ENCODE data around the gene CD99.
A peak's percentile ranks its signal among the peaks of the same experiment; 100 is the strongest.

The CD99 gene

DNA sequence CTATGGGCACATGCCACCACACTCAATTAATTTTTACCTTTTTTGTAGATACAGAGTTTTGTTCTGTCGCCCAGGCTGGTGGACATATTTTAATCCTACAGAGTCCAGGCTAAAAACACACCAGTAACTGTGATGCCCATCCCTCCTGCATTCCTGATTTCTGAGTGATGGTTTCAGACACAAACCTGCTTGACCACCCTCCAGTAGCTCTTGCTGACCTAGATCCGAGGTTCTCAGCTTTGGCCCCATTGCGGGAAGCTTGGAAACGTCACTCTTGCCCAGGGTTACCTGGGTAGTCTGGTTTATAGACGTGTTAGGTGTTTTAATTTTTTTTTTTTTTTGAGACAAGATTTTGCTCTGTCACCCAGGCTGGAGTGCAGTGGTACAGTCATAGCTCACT, 7.5 kb downstream of the CD99 start:
- DNase-seq (ENCODE audit: low spot score): no peak

DNA sequence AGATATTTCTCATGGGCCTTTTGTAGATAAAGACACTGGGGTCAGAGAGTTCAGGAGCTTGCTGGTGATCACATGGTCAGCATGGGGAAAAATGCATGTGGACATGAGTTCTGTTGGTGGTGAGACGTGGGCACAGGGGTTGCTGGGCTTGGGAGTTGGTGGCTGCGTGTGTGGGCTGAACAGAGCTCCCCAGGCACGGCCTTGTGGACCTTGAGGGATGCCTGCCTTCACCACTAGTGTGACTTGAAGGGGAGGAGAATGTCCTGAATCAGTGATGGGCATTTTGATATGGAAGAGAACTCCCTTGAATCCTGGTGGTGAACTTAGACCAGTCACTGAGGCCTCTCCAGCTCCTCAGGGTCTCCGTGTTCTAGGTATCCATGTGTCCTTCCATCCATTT, 8.9 kb downstream of the CD99 start:
- DNase-seq (ENCODE audit: low spot score): no peak

DNA sequence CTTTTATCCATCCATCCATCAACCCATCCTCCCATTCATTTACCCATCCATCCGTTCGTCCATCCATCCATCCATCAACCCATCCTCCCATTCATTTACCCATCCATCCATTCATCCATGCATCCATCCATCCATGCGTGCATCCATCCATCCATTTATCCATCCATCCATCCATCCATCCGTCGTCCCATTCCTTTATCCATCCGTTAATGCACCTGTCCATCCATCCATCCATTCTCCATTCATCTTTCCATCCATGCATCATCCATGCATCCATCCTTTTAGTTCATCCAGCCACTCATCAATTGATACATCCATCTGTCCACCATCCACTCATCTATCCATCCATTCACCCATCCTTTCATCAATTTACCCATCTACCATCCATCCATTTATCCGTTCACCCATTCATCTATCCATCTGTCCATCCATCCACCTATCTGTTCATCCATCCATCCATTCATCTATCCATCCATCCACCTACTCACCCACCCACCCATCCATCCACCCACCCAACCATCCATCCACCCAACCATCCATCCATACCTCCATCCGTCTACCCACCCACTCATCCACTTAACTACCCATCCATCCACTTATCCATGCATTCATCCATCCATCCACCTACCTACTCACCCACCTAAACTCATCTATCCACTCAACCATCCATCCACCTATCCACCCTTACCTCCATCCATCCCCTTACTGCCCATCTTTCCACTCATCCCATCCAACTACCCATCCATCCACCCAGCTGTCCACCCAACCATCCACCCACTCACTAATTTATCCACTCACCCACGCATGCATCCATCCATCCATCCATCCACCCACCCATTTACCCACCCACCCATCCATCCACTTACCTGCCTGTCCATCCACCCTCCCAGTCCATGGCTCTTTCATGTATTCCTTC, 9.6 kb downstream of the CD99 start:
- no peak for DNase-seq (ENCODE audit: low spot score)

DNA sequence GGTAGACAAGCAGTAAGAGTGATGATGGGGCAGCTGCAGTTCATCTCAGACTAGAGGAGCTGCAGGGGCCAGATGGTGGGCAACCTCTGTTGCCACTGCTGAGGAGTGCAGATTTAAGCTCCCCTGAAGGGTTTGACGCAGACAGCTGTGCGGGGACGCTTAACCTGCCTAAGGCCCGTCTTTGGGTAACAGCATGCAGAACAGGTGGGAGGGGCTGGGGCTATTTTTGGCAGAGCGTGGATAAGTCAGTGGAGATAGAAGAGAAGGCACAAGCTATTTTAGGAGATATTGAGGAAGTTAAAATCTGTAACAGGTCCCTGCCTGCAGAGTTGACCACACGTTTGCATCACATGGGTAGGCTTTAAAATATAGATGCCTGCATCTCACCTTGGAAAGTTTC, 10.5 kb downstream of the CD99 start:
- peak; percentile 46 for DNase-seq (ENCODE audit: low spot score)

DNA sequence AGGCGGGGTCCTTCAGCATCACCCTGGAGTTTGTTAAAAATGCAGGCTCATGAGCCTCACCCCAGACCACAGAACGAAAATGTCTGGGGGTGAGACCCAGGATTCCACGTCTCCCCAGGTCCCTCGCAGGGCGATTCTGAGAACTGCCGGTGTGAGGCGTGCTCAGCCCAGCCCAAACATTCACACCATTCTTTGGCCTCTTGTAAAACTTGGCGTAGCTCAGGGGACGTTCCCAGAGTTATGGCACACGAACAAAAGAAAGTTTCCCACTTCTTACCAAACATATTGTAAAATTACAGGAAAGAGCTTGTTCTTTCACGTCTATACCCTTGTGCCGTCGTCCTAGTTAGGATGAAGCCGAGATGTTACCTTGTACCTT, 12.9 kb downstream of the CD99 start:
- no peak for DNase-seq (ENCODE audit: low spot score)

DNA sequence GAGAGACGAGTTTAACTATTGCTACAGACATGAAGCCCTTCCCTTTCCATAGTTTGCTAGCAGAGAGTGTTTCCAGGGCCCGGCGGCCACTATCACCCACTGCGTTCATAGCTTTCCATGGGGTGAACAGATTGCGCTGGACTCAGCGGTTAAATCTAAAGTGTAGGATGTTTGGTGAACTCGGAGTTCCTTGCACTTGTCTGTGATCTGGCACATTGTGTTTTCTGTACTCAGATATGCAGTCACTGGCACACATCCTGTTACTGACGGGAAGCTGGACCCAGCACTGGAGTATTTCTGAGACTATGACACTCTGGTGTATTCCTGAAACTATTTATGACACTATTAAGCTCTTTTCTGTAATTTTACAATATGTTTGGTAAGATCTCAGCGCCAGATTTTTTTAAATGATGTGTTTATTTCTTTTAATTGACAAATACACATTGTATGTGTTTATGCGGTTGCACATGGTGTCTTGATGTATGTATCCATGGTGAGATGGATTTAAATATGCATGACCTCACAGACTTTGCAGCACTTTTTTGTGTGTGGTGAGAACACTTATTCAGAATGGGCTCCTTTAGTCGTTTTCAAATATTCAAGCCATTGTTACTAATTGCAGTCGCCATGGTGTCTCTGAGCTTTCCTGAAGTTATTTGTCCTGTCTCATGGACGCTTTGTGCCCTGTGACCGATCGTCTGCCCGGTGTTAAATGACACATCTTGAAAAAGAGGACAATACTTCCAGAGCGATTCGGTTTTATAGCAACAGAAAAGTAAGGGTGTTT, 14.1 kb downstream of the CD99 start:
- no peak for DNase-seq (ENCODE audit: low spot score)

DNA sequence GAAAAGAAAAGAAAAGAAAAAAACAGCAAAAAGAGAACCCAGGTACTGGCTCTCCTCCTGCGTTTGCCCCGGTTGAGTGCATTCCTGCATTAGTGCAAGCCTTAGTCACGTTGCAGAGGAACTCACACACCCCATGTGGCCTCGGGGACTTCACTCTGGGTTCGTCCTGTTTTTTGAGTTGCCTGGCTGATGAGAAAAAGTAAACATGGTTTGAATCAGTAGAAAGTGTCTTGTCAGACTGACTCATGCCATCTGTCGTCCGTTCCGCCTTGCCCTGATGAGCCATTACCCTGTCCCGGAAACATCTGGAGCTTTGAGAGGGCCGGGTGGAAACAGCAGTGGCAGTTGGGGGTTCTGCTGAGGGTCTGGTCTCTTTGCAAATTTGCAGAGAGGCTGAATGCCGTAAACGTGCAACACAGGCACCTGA, 16.3 kb downstream of the CD99 start:
- DNase-seq (ENCODE audit: low spot score): peak; percentile 73

DNA sequence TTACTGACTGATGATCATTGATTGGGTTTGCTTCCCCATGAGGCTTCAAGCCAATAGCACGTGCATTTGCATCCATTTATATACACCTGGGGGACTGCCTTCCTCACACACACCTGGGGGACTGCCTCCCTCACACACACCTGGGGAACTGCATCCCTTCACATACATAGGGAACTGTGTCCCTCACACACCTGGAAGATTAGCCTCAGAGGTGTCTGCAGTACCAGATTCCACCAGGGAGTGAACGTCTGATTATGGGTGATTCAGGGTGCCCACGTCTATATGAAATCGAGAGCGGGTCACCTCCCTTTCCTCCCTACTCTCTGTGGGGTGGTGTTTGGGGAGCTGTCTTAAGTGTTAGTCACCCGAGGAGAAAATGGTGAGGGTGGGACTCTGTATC, 16.9 kb downstream of the CD99 start:
- no peak for DNase-seq (ENCODE audit: low spot score)

DNA sequence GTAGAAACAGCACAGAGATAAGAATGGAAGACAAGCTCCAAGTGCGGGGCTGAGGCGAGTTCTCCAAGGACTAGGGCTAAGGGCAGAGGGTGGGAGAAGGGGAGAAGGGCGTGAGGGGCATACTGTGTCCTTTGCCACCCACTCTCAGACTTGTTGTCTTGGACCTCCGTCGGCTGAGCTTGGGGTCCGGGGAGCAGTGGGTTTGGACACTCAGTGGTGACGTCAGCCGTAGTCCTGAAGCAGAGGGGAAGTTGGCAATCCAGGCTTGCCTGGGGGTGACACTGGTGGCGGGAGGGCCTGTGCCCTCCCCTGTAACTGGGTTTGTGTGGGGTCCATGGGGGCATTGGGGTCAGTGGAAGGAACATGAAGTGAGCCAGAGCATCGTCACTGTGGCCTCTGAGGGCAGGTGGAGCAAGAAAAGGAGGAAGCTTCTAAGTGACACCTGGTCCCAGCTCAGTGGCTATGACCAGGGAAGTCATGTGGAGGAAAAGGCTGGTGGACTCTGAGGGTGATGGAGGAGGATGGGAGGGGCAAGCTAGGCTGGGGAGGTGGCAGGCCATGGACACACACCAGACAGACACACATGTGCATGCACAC, 17.6 kb downstream of the CD99 start:
- DNase-seq (ENCODE audit: low spot score): no peak

DNA sequence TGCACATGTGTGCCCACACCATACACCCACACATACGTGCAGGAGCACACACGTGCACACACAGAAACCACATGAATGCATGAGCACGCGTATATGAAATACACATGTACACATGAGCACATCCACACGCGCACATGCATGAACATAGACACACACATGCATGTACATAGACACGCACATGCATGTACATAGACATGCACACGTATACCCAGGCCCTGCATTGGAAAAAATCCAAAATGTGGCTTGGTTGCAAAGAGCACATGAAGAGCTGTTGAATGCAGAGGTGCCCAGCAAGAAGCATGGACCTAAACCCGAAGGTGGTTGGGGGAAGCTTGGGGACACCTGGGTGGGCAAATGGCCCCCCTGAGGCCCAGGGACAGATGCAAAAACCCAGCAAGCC, 18.5 kb downstream of the CD99 start:
- DNase-seq (ENCODE audit: low spot score): no peak

DNA sequence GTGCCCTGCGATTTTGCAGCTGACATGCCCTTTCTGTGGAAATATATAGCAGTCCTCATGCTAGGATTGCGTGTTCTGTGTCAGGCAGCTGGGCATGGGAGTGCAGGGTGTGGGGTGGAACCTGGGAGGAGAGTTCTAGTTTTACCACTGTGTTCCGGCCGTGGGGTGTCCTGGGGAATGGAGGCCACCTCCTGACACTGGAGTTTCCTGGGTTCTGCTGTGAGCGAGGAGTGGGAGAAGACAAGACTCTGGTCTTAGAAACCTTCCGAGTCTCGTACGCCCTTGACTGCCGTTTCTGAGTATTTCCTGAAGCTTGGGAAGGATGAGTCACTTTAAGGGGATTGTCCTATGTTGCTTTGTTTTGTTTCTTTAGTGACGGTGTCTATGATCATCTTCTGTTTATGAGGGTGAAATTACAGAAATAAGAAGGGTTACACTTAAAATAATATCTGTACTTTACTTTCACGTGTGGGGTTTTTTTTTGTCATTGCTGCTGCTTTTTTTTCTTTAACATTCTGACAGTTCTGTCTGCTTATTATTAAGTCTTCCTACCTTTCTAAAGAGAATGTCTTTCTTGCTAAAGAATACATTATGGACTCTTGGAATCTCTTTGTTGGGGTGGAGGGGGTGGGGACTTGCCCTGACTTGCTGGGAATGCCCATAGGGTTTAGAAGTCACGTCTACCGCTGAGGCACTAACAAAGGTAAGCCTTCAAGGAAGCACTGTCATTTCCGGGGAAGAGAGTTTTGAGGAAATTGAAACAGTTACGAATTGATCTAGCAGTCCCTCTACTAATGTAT, 19.1 kb downstream of the CD99 start:
- DNase-seq (ENCODE audit: low spot score): no peak

DNA sequence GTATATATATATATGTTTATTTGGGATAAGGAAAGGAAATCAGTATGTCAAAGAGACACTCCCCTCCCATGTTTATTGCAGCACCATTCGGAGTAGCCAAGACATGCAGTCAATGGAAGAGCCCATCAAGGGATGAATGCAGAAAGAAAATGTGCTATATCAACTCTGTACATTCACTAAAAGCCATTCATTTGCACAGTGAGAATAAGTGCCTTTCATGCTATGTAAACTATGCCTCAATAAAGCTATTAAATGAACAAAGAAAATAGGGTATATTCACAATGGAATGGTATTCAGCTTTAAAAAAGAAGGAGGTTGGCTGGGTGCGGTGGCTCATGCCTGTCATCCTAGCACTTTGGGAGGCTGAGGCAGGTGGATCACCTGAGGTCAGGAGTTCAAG, 20.3 kb downstream of the CD99 start:
- DNase-seq (ENCODE audit: low spot score): no peak

DNA sequence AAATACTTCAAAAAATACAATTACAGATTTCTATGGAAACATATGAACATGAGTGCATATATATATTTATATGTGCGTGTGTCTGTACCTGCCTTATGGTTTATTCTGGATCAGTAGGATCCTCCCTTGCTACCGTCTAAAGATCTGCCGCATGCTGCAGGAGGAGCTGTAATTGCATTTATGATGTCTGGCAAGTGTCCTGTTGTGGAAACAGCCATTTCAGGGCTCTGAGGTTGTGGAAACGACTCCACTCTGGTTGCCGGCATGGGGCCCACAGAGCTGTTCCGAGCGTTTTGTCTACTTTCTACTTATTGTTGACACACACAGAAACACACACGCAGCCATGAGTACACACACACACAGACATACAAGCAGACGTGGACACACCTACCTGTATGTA, 21.3 kb downstream of the CD99 start:
- DNase-seq (ENCODE audit: low spot score): no peak

DNA sequence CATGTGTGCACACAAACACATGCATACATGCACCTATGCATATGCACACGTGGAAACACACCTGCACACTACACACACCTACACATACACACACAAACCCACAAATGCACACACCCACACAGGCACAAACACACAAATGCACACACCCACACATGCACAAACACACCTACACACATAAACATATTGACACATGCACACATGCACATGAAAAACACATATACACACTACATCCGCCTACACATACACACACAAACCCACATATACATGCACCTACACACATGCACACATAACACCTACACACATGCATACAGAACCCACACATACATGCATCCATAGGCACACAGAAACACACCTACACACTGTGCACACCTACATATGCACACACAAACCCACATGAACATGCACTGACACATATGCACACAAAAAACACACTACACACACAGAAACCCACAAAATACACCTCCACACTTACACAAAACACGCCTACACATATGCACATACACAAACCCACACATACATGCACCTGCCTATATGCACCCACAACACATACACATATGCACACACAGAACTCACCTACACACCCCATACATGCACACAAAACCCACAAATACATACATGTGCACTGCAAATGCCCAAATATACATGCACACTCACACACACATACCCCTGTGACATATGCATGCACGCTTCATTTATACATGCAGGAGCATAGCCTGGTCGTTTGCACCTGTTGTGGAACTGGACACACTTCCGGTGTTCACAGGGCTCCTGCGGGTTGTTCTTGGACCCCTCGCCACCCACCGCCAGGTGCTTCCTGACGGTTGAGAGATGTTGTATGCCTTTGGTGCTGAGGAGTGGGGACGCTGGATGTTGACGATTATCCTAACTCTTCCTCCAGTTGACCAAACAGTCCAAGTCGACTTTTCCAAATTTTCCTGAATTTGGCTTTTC, 22.1 kb downstream of the CD99 start:
- DNase-seq (ENCODE audit: low spot score): no peak

DNA sequence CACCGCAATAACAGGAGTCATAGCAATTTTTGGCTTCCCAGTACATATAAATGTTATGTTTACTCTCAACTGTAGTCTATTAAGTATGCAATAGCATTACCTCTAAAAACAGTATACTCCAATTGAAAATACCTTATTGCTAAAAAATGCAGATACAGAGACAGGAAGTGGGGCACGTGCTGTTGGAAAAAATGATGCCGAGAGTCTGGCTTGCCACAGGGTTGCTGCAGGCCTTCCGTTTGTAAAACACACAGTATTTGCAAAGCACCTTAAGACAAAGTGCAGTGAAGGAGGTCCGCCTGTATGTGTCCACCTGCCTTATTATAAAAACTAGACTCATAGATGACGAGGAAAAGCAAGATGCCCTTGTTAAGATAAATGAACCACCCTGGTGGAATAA, 23.5 kb downstream of the CD99 start:
- no peak for DNase-seq (ENCODE audit: low spot score)

DNA sequence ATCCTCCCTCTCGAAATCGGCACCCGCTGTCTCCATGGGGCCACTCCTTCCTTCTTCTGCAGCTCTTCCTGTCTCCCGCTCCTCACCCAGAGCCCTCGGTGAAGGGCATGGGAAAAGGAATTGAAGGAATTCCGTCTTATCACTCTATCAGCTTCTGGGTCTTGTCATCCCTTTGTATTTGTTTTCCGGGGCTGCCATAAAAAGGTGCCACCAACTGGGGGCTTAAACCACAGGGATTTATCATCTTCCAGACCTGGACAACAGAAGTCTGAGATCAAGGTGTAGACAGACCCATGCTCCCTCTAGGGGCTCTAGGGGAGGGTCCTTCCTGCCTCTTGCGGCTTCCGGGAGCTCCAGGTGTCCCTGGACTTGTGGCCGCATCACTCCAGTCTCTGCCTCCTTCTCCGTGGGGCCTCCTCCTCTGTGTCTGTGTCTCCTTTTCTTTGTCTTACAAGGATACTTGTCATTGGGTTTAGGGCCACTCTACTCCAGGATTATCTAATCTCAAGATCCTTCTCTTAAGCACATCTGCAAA, 24.0 kb downstream of the CD99 start:
- DNase-seq (ENCODE audit: low spot score): no peak

DNA sequence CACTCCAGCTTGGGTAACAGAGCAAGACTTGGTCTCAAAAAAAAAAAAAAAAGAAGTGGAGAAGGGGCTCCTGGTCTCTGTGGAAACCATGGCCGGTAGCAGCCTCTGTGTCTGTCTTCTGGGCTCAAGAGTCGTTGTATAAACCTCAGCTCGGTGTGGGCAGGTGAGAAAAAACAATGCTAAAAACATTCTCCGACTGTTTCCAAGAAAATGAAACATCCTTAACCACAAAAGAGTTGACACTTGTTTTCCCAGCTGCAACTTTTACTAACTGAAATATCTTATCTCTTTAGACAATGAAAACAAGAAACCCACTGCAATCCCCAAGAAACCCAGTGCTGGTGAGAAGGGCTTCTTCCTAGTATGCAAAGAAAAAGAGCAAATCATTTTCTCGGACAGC, 26.2 kb downstream of the CD99 start:
- DNase-seq (ENCODE audit: low spot score): no peak

DNA sequence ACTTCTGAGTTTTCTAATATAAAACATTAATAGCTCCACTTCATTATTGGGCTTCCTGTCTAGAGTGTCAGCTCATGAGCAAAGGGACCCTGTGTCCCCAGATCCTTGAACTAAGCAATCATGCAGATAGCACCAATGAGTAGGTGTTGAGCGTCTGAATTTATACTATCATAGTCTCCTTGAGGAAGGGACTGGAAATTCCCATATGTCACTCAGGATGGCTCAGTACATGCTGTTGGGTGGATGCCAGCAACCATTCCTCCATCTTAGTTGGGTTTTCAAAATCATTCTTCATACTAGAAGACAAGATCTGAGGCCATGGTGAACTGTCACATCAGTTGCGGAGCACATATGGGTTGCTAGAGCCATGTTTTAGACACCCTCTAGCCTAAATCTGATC, 27.7 kb downstream of the CD99 start:
- DNase-seq (ENCODE audit: low spot score): no peak

DNA sequence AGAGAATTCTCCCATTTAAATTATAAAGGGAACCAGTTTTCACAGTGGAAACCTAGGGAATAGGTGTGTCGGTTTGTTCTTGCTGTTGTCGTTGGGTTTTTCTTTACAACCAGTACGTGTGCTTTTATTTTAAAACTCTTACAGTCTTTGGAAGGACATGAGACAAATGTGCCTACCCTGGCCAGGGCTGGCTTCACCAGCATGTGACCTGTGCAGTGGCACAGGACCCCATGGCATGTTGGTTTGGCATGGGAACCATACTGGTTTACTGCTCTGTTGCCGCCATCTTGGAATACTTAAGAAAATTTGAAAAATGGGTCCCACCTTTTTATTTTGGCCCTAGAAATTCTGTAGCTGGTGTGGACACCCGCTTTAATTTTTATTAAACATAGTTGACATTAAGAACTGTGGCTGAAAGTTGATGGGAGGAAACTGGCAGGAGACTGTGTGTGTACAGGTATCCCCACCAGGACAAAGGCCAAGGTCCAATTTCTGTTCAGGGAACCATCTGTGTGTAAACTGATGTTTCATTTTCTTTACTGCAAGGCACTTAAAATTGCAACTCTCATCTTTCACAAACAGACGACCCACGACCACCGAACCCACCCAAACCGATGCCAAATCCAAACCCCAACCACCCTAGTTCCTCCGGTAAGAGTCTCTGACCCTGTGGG, 28.8 kb downstream of the CD99 start:
- DNase-seq (ENCODE audit: low spot score): no peak

DNA sequence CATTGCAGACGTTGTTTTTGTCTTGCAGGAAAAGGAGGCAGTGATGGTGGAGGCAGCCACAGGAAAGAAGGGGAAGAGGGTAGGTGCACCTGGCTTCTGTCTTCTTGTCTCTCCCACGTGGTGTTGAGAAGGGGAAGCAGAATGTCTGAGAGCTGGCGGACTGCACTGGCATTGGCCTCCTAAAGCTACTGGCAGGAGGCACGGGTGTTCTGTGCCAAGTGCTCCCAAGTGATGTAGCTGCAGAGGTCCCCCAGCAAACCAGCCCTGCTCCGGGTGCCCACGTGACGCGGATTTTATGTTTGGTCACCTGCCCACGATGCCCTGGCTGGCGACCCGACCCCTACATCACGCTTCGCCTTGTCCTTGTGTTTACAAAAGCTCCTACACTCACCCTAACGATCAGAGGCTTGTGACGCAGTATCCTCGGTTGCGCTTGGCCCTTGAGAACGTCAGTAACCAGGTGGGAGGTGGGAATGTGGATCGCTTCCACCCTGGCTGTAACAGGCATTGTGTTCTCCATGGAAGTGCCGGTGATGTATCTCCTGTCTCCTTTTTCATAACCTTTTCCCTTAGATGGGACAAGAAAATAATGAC, 32.3 kb downstream of the CD99 start:
- no peak for DNase-seq (ENCODE audit: low spot score)
